HG02884 (cell line): ENCODE measurements around the gene WAPL.
"Not testable (repeated sequence)": the region's sequence is repeated elsewhere in the genome, so short reads cannot be mapped to it uniquely, and the experiment has no call there.

ENCODE experiments used
- ATAC-seq: cut with Tn5 transposase; IDR thresholded peaks from one replicate; pipeline ENCODE4 v1.9.1; 2021; ENCODE audit warnings: mild to moderate bottlenecking, moderate library complexity; ENCODE audit not compliant: unreplicated experiment

The WAPL gene, protein sequence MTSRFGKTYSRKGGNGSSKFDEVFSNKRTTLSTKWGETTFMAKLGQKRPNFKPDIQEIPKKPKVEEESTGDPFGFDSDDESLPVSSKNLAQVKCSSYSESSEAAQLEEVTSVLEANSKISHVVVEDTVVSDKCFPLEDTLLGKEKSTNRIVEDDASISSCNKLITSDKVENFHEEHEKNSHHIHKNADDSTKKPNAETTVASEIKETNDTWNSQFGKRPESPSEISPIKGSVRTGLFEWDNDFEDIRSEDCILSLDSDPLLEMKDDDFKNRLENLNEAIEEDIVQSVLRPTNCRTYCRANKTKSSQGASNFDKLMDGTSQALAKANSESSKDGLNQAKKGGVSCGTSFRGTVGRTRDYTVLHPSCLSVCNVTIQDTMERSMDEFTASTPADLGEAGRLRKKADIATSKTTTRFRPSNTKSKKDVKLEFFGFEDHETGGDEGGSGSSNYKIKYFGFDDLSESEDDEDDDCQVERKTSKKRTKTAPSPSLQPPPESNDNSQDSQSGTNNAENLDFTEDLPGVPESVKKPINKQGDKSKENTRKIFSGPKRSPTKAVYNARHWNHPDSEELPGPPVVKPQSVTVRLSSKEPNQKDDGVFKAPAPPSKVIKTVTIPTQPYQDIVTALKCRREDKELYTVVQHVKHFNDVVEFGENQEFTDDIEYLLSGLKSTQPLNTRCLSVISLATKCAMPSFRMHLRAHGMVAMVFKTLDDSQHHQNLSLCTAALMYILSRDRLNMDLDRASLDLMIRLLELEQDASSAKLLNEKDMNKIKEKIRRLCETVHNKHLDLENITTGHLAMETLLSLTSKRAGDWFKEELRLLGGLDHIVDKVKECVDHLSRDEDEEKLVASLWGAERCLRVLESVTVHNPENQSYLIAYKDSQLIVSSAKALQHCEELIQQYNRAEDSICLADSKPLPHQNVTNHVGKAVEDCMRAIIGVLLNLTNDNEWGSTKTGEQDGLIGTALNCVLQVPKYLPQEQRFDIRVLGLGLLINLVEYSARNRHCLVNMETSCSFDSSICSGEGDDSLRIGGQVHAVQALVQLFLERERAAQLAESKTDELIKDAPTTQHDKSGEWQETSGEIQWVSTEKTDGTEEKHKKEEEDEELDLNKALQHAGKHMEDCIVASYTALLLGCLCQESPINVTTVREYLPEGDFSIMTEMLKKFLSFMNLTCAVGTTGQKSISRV (N-terminal part only)

GRCh38 chr10:86521678-86522509 is at the start of gene WAPL:
WAPL (minus strand) TSS chr10:86521792; CDS start chr10:86518069, 3,723 bp downstream.
- ATAC-seq: peak; percentile 94

GRCh38 chr10:86569335-86569734 is 47.7 kb upstream of the WAPL start:
- no peak for ATAC-seq

- ATAC-seq: not testable (repeated sequence)
These were observed 44.9 kb upstream of the WAPL start for GRCh38 chr10:86566518-86566917.

- not testable (repeated sequence) for ATAC-seq
These were observed 41.7 kb upstream of the WAPL start for GRCh38 chr10:86563338-86563737.

- ATAC-seq: not testable (repeated sequence)
These were observed 37.1 kb upstream of the WAPL start for GRCh38 chr10:86558695-86559094.

DNA sequence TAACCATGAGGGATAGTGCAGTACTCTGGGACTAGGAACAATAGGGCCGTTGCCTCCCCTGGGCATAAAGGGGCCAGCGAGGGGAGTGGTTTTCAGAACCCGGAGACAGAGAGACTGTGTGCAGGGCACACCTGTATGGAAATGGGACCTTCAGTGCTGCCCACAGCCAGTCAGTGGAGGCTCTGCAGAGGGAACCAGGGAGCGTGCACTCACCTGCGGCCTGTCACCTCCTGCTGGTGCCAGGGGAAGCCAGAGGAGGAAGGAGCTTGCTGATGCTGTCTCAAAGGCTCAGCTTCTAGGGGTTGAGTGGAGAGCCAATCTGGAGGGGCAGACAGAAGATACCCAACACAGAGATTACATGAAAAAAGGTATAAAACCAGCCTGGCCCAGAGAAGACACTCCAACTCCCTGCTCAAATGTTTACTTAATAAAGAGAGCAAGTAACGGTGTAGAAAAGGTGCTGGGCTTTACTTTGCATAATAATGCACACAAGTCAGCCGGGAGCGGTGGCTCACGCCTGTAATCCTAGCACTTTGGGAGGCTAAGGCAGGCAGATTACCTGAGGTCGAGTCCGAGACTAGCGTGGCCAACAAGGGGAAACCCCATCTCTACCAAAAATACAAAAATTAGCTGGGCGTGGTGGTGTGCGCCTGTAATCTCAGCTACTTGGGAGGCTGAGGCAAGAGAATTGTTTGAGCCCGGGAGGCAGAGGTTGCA is 35.5 kb upstream of the WAPL start:
- no peak for ATAC-seq

GRCh38 chr10:86556532-86556931 is 34.9 kb upstream of the WAPL start:
- ATAC-seq: no peak

DNA sequence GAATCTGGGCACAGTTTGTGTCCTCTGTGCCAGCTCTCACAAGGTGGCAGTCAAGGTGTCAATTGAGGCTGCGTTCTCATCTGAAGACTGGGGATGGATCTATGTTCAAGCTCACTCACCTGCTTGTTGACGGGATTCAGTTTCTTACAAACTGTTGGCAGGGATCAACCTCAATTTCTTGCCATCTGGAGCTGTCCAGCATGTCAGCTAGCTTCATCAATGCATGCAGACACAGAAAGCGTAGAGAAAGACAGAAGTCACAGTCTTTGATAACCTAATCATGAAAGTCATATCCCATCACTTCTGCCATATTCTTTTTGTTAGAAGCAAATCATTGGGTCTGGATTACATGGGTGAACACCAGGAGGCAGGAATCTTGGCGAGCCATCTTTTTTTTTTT is 32.0 kb upstream of the WAPL start:
- ATAC-seq: no peak

GRCh38 chr10:86553213-86553612 is 31.6 kb upstream of the WAPL start:
- ATAC-seq: no peak

- ATAC-seq: no peak
These were observed 25.7 kb upstream of the WAPL start for GRCh38 chr10:86547296-86547695.

- no peak for ATAC-seq
These were observed 23.5 kb upstream of the WAPL start for GRCh38 chr10:86545101-86545500.

DNA sequence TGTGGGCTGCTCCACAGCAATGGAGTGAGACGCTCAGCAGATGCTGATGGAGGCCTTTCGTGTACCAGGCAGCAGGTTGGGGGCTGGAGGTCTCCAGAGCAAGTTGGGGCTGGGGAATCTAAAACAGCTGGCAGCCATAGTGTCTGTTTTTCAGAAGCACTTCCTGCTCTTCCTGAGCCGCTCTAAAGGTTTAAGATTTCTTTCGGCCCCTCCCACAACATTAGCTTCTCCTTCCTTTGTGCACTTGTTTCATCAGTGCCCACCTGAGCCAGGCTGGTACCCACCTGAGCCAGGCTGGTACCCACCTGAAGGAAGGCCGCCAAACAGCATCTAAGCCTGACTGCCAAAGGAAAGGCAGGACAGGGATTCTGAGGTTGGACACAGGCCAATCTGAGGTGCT is 18.4 kb upstream of the WAPL start:
- no peak for ATAC-seq

DNA sequence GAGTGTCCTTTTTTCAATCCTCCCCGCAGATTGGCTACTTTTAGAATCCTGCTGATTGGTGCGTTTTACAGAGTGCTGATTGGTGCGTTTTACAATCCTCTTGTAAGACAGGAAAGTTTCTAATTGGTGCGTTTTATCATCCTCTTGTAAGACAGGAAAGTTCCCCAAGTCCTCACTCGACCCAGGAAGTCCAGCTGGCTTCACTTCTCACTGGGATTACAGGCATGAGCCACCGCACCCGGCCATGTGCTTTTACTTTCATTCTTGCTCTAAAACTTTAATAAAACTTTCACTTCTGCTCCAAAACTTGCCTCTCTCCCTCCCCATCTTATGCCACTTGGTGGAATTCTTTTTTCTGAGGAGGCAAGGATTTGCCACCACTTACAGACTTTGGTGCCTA is 17.0 kb upstream of the WAPL start:
- ATAC-seq: no peak

DNA sequence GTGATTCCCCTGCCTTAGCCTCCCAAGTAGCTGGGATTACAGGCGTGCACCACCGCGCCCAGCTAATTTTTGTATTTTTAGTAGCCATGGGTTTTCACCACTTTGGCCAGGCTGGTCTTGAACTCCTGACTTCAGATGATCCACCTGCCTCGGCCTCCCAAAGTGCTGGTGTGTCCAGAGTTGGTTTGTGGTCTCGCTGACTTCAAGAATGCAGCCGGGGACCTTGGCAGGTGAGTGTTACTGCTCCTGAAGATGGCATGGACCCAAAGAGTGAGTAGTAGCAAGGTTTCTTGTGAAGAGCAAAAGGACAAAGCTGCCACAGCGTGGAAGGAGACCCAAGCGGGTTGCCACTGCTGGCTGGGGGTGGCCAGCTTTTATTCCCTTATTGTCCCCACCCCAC is 16.4 kb upstream of the WAPL start:
- ATAC-seq: not testable (repeated sequence)

DNA sequence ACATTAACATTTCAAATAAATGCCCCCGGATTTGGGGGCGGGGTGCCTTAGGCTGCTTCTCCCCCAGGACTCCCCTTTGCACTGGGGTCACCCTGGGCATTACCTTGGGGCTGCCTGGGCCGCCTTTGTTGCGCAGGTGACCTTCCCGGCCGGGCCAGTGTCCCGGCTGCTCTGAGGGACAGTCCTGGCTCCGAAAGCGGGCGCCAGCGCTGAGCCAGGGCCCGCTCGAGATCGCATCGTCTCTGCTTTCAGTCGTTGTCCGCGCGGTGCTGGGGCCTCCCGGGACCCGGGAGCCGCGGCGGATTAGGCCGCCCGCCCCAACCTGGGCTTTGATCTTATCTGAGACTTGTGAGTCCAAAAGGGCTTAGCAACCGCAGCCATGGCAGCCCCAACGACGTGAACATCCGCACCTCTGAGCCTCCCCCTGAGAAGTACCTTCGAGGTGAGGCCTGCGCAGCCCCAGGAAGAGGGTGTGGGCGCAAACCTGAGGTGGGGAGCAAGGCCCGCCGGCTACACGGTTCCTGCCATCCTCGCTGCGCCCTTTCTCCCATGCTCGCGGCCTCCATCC is 14.8 kb upstream of the WAPL start:
- no peak for ATAC-seq

GRCh38 chr10:86535132-86535882 is 13.7 kb upstream of the WAPL start:
- no peak for ATAC-seq

- no peak for ATAC-seq
These were observed 11.7 kb upstream of the WAPL start for GRCh38 chr10:86533328-86533727.

DNA sequence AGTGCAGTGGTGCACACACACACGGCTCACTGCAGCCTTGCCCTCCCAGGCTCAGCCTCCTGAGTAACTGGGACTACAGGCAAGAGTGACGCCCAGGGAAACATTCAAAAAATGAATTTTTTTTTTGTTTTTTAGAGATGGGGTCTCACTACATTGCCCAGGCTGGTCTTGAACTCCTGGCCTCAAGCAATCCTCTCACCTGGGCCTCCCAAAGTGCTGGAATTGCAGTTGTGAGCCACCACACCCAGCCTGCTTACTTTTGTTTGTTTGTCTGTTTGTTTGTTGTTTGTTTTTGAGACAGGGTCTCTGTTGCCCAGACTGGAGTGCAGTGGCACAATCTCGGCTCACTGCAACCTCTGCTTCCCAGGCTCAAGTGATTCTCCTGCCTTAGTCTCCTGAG is 7.1 kb upstream of the WAPL start:
- not testable (repeated sequence) for ATAC-seq

DNA sequence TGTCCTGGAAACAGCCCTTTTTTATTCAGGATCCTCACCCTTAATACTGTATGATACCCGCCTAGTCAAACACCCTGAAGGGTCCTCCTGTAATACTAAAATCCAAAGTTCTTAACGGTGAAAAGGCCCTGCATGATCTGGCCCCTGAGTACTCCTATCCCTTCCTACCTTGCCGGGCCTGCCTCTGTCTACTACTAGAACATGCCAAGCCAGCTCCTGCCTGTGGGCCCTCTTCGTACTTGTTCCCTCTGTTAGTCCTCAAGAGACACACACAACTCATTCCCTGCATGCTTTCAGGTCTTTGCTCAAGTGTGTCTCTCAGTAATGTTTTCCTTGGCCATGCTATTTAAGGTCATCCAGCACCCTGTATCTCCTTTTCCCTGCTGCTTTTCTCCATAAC is 5.0 kb upstream of the WAPL start:
- ATAC-seq: no peak
